Measurements from ENCODE around the gene FRMPD1. TPM values are rescaled to one million over a fixed set of nuclear protein-coding genes. Genes with fewer than 3 reads are reported as not detected.

The FRMPD1 gene
- total RNA-seq, 1 experiment from 2014 or later = not detected

DNA sequence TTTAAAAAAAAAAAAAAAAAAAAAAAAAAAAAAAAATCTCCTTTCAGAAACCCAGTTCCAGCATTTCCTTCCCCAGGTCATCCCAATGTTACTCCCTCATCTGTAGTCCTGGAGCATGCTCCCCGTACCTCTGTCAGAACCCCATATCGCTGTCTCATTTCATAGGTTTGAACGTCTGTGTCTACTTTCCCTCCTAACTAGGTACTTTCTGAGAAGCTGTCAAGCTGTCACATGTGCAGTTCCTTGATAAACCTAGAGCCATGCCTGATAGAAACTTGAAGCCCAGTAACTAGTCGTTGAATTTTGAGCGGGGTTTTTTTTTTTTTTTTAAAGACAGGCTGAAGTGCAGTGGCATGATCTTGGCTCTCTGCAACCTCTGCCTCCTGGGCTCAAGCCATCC, 118.6 kb downstream of the FRMPD1 start:
- H3K27me3 ChIP-seq (ENCODE audit: insufficient read depth, low read depth) = no peaks in the 10 kb centered on the region
- no peaks in the 10 kb centered on the region for H4K20me1 ChIP-seq (ENCODE audit: insufficient read depth)
- POLR2A ChIA-PET (ENCODE audit: unreplicated experiment) = interaction anchor here (0.7 kb wide), 1 partner anchor 10 kb away, joined by 3 read pairs; no protein-coding TSS in a partner anchor
- H3K4me3 ChIP-seq = no peak overlapping the region
- no peak overlapping the region for H3K27ac ChIP-seq
- H2AFZ ChIP-seq = no peak overlapping the region
- H3K9me3 ChIP-seq (ENCODE audit: insufficient read depth, low read depth) = no peaks in the 10 kb centered on the region
- CTCF ChIA-PET = interaction anchor here (0.6 kb wide), 1 partner anchor 438 kb away, joined by 3 read pairs; no protein-coding TSS in a partner anchor
- no peaks in the 10 kb centered on the region for H3K4me1 ChIP-seq (replicated peaks; ENCODE audit: insufficient read depth)
- H3K36me3 ChIP-seq (ENCODE audit: low read depth) = no peaks in the 10 kb centered on the region
- no peaks in the 10 kb centered on the region for H3K79me2 ChIP-seq (ENCODE audit: low read depth)
- intact Hi-C loops (cut with micrococcal nuclease; ENCODE audit: unreplicated experiment) = no loop called here
- BruUV-seq (replicated peaks) = no TSS peak
- no peak for TF ChIP-seq EZH2 (IDR thresholded peaks at IDR 0.05; ENCODE audit: low read depth)
- no peak for TF ChIP-seq CTCF (conservative IDR thresholded peaks at IDR 0.05)
- 0 out of 2 replicates have a peak, but pooled peaks cover 5% of the 10 kb centered on the region for H3F3A ChIP-seq (ENCODE audit: insufficient read depth, low read depth)
- no peak overlapping the region for H3K4me2 ChIP-seq
- DNase-seq = no peak
- H3K9me2 ChIP-seq (ENCODE audit: insufficient read depth) = no peaks in the 10 kb centered on the region

- Histone ChIP-seq H3K4me3 (no peak overlapping the region), H3K4me2 (no peak overlapping the region), H3K9me2 (ENCODE audit: insufficient read depth) (no peaks in the 10 kb centered on the region), H3K27me3 (ENCODE audit: insufficient read depth, low read depth) (no peaks in the 10 kb centered on the region), H3K9me3 (ENCODE audit: insufficient read depth, low read depth) (no peaks in the 10 kb centered on the region), H3F3A (ENCODE audit: insufficient read depth, low read depth) (0 out of 2 replicates have a peak, but pooled peaks cover 5% of the 10 kb centered on the region), H3K27ac (no peak overlapping the region), H4K20me1 (ENCODE audit: insufficient read depth) (no peaks in the 10 kb centered on the region), H3K4me1 (replicated peaks; ENCODE audit: insufficient read depth) (no peaks in the 10 kb centered on the region), H3K79me2 (ENCODE audit: low read depth) (no peaks in the 10 kb centered on the region), H3K36me3 (ENCODE audit: low read depth) (no peaks in the 10 kb centered on the region), H2AFZ (no peak overlapping the region)
- no TSS peak for BruUV-seq (replicated peaks)
- TF ChIP-seq CTCF (conservative IDR thresholded peaks at IDR 0.05) (no peak), EZH2 (IDR thresholded peaks at IDR 0.05; ENCODE audit: low read depth) (no peak)
- no peak for DNase-seq
- intact Hi-C loops (cut with micrococcal nuclease; ENCODE audit: unreplicated experiment) = no loop called here
- ChIA-PET CTCF (no interaction called here), POLR2A (ENCODE audit: unreplicated experiment) (no interaction called here)
These were observed 119.2 kb downstream of the FRMPD1 start for GRCh38 chr9:37769995-37770394.

GRCh38 chr9:37775216-37775919, 124.6 kb downstream of the FRMPD1 start:
- no peaks in the 10 kb centered on the region for H3K9me2 ChIP-seq (ENCODE audit: insufficient read depth)
- no peaks in the 10 kb centered on the region for H3K4me1 ChIP-seq (replicated peaks; ENCODE audit: insufficient read depth)
- BruUV-seq (replicated peaks) = no TSS peak
- POLR2A ChIA-PET (ENCODE audit: unreplicated experiment) = no interaction called here
- H3K27ac ChIP-seq = no peak overlapping the region
- H3K27me3 ChIP-seq (ENCODE audit: insufficient read depth, low read depth) = no peaks in the 10 kb centered on the region
- intact Hi-C loops (cut with micrococcal nuclease; ENCODE audit: unreplicated experiment) = no loop called here
- CTCF ChIA-PET = no interaction called here
- H3K4me2 ChIP-seq = no peak overlapping the region
- no peak for DNase-seq
- no peaks in the 10 kb centered on the region for H3K79me2 ChIP-seq (ENCODE audit: low read depth)
- TF ChIP-seq CTCF (conservative IDR thresholded peaks at IDR 0.05) = no peak
- TF ChIP-seq EZH2 (IDR thresholded peaks at IDR 0.05; ENCODE audit: low read depth) = no peak
- H4K20me1 ChIP-seq (ENCODE audit: insufficient read depth) = no peaks in the 10 kb centered on the region
- H3K4me3 ChIP-seq = no peak overlapping the region
- H3F3A ChIP-seq (ENCODE audit: insufficient read depth, low read depth) = 0 out of 2 replicates have a peak, but pooled peaks cover 5% of the 10 kb centered on the region
- H3K36me3 ChIP-seq (ENCODE audit: low read depth) = no peaks in the 10 kb centered on the region; the same call in 1 of the 2 replicates
- no peaks in the 10 kb centered on the region for H3K9me3 ChIP-seq (ENCODE audit: insufficient read depth, low read depth)
- H2AFZ ChIP-seq = no peak overlapping the region
